Stomach smooth muscle (tissue), 2 donors: ENCODE measurements around the gene UBN2.

Experiments
- H3K27ac ChIP-seq: one replicate; pipeline ENCODE4 v1.7.0; 2013; ENCODE audit warnings: mild to moderate bottlenecking, low read length, inconsistent platforms
- H3K27me3 ChIP-seq, 2 donors: one replicate each; pipeline ENCODE4 v1.7.0; 2013; ENCODE audit warnings: low read length in 2 of 2; ENCODE audit not compliant: insufficient read depth in 2 of 2, control insufficient read depth in 1 of 2
- H3K36me3 ChIP-seq, 2 donors: one replicate each; pipeline ENCODE4 v1.7.0; 2013; ENCODE audit warnings: low read length in 2 of 2; ENCODE audit not compliant: control insufficient read depth in 2 of 2, insufficient read depth in 2 of 2
- H3K4me1 ChIP-seq: one replicate; pipeline ENCODE4 v1.7.0; 2013; ENCODE audit warnings: low read length; ENCODE audit not compliant: control insufficient read depth, insufficient read depth
- H3K4me3 ChIP-seq, 2 donors: one replicate each; pipeline ENCODE4 v1.7.0; 2013; ENCODE audit warnings: low read length in 2 of 2
- H3K9ac ChIP-seq, 2 donors: one replicate each; pipeline ENCODE4 v1.7.0; 2013; ENCODE audit warnings: low read length in 2 of 2, mild to moderate bottlenecking in 1 of 2
- H3K9me3 ChIP-seq, 2 donors: one replicate each; pipeline ENCODE4 v1.7.0; 2013; ENCODE audit warnings: low read length in 2 of 2; ENCODE audit not compliant: control insufficient read depth in 2 of 2
- donor health status: healthy.
- donor health status: Pancreatic carcinoma.

The UBN2 gene

DNA sequence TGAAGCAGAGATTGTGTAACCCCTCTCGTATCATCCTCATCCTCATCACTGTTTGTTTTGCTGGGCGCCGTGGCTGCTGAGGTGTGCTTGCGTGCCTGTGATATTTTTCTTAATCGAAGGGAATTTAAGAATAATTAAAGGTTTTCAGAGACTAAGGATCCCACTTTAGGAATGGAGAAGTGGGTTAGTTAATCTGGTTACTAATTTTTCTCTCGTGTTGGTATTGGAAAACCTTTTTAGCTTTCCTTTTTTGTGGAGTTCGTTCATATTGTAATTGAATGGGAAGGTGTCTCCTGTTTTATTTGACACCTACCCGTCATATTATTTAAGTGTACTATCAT, 1.3 kb downstream of the UBN2 start:
- no peaks in the 10 kb centered on the region for H3K9me3 ChIP-seq
- no peaks in the 10 kb centered on the region for H3K27me3 ChIP-seq
- peaks cover 4% of the 10 kb centered on the region for H3K4me1 ChIP-seq
- H3K27ac ChIP-seq: no peak overlapping the region
- H3K9ac ChIP-seq: peak overlapping the region; percentile 55 to 65
- H3K36me3 ChIP-seq: peaks cover under 1% of the 10 kb centered on the region in 2 donors
- peak overlapping the region; percentile 79 to 95 for H3K4me3 ChIP-seq

DNA sequence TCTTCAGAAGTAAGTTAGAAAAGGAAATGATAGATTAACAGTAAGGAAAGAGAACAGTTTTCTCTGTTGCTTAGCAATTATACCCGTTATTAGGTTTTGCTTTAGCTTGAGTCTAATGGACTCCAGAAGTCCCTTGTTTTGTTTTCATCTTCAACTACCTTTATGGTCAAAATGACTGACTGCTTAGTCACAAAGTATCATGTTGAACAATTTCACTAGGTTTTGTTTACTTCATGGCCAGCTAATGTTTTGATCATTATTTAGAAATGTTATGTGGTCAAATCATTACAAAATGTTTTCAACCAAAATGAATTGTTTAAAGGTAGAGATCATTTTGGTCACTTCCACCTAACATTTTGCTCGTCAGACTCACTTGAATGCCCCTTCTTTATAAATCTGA, 1.9 kb downstream of the UBN2 start:
- H3K4me3 ChIP-seq: peak overlapping the region; percentile 79 to 95
- H3K27ac ChIP-seq: no peak overlapping the region
- H3K9ac ChIP-seq: no peak overlapping the region
- no peaks in the 10 kb centered on the region for H3K27me3 ChIP-seq
- H3K4me1 ChIP-seq: peaks cover 4% of the 10 kb centered on the region
- peaks cover 4 to 6% of the 10 kb centered on the region in 2 donors for H3K36me3 ChIP-seq
- H3K9me3 ChIP-seq: no peaks in the 10 kb centered on the region

GRCh38 chr7:139241258-139241657, 10.2 kb downstream of the UBN2 start:
- H3K27ac ChIP-seq: no peak overlapping the region

DNA sequence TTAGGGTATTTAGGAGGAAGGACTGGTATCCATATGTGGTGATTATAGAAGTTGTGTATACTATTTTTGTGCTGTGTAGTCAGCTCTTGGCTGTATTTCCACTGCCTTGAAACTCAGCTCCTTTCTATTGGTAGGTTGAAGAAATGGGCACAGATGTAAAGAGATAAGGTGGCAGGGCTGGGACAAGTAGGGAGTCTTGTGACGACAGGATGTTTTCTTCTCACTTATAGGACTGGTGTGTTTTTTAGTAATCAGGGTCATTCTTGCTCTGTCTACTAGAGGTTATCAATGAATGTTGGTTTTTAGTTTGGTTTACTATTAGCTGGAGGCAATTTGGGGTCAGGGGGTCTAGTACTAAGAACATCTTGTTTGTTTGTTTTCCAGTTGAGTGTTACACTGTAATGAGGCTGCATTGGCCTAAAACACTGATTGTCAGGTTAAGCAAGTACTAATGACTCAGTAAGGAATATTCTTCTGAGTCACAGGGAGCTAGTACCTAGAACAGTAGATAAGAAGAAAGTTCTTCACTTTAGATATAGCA, 11.8 kb downstream of the UBN2 start:
- H3K27me3 ChIP-seq: no peaks in the 10 kb centered on the region
- peaks cover 9 to 15% of the 10 kb centered on the region in 2 donors for H3K36me3 ChIP-seq
- no peak overlapping the region for H3K27ac ChIP-seq
- H3K9me3 ChIP-seq: no peaks in the 10 kb centered on the region
- H3K9ac ChIP-seq: no peak overlapping the region
- no peak overlapping the region for H3K4me3 ChIP-seq
- H3K4me1 ChIP-seq: no peaks in the 10 kb centered on the region

More at GRCh38 chr7:139241258-139241657, 10.2 kb downstream of the UBN2 start:
- Histone ChIP-seq H3K9me3 (no peaks in the 10 kb centered on the region), H3K4me3 (no peak overlapping the region), H3K4me1 (no peaks in the 10 kb centered on the region), H3K36me3 (peaks cover 8 to 18% of the 10 kb centered on the region in 2 donors), H3K9ac (no peak overlapping the region), H3K27me3 (no peaks in the 10 kb centered on the region)

DNA sequence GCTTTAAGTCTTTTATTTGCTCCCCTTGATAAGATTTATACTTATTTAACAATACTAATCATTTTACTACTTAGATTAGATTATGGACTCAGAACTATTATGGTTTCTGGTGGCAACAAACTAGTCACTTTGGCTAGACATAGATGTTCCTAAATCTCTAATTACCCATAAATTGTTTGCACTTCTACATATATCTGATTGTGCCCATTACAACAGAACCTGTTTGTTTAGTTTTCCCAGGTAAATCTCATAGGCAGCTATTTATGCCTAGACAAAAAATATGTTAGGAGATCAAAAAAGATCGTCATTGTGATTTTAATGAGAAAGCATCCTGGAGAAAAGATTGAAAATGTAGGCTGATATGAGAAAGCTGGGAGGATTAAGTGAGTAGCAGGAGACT, 14.4 kb downstream of the UBN2 start:
- H3K4me3 ChIP-seq: no peak overlapping the region
- H3K36me3 ChIP-seq: peaks cover 5 to 20% of the 10 kb centered on the region in 2 donors
- no peak overlapping the region for H3K9ac ChIP-seq
- H3K9me3 ChIP-seq: no peaks in the 10 kb centered on the region
- no peaks in the 10 kb centered on the region for H3K27me3 ChIP-seq
- no peak overlapping the region for H3K27ac ChIP-seq
- no peaks in the 10 kb centered on the region for H3K4me1 ChIP-seq

- H3K27ac ChIP-seq: no peak overlapping the region
- H3K4me3 ChIP-seq: no peak overlapping the region
- no peaks in the 10 kb centered on the region for H3K4me1 ChIP-seq
- peaks cover 5 to 21% of the 10 kb centered on the region in 2 donors for H3K36me3 ChIP-seq
- no peak overlapping the region for H3K9ac ChIP-seq
- H3K9me3 ChIP-seq: no peaks in the 10 kb centered on the region
- no peaks in the 10 kb centered on the region for H3K27me3 ChIP-seq
These were observed 15.5 kb downstream of the UBN2 start for GRCh38 chr7:139246494-139246893.

DNA sequence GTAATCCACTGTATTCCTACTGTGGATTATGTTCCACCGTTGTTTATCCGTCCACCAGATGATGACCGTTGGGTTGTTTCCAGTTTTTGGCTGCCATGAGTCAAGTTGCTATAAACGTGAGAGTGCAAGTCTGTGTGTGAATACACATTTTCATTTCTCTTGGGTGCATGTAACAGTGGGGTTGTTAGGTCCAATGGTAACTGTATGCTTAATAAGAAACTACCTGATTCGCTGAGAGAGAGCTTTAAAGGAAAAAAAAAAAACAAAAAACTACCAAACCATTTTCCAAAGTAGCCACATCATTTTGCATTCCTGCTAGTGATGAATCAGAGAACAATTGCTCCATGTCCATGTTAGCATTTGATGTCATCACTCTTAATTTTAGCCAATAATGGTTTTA, 15.9 kb downstream of the UBN2 start:
- H3K9me3 ChIP-seq: no peaks in the 10 kb centered on the region
- no peaks in the 10 kb centered on the region for H3K4me1 ChIP-seq
- peaks cover 5 to 25% of the 10 kb centered on the region in 2 donors for H3K36me3 ChIP-seq
- H3K4me3 ChIP-seq: no peak overlapping the region
- no peaks in the 10 kb centered on the region for H3K27me3 ChIP-seq
- H3K27ac ChIP-seq: no peak overlapping the region
- H3K9ac ChIP-seq: no peak overlapping the region

DNA sequence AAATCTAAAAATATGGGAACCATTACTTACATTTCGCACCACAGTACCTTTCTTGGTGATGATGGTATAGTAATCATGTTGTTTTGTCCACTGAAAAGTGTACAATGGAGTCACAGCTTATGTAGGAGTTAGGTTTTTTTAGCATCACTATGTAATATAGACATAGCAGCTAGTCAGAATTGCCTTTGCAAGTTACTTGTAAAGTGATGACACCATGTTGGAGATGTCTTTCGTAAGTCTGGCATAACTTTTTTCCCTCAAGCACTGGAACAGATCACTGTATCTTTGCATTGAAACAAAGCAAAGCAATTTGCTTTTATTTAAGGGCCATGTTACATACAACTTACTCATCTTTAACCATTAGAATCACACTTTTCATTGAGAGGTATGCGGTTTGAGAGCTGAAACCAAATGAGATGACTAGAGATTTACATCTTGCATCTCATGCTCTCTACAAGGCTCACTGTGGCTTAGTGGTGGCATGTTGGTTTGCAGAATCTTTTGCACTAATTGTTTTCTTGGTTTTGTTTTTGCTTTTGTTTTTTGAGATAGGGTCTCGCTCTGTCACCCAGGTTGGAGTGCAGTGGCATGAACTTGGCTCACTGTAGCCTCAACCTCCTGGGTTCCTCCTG, 18.3 kb downstream of the UBN2 start:
- Histone ChIP-seq H3K27me3 (no peaks in the 10 kb centered on the region), H3K9ac (no peak overlapping the region), H3K27ac (no peak overlapping the region), H3K4me1 (no peaks in the 10 kb centered on the region), H3K36me3 (peaks cover 5 to 27% of the 10 kb centered on the region in 2 donors), H3K9me3 (no peaks in the 10 kb centered on the region), H3K4me3 (no peak overlapping the region)

DNA sequence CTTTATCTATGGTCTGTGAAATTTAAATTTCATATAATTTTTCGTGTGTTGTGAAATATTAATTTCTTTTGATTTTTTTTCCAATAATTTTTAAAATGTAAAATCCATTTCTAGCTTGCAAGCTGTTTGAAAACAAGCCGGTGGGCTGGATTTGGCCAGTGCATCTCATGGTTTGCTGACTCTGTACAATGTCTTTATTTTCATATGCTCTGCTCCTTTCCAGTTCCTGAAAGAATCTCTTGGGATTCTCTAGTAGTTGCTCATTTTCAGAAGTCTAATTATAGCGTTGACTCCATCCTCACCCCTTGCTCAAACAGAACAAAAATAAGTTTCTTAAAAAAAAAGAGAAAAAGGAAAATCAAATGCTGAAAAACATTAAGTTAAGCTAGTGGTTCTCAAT, 21.4 kb downstream of the UBN2 start:
- no peaks in the 10 kb centered on the region for H3K27me3 ChIP-seq
- no peak overlapping the region for H3K9ac ChIP-seq
- H3K4me1 ChIP-seq: no peaks in the 10 kb centered on the region
- H3K4me3 ChIP-seq: no peak overlapping the region
- no peak overlapping the region for H3K27ac ChIP-seq
- H3K36me3 ChIP-seq: peaks cover 0 to 25% of the 10 kb centered on the region in 2 donors
- H3K9me3 ChIP-seq: no peaks in the 10 kb centered on the region

- H3K4me1 ChIP-seq: no peaks in the 10 kb centered on the region
- no peaks in the 10 kb centered on the region for H3K9me3 ChIP-seq
- H3K27me3 ChIP-seq: no peaks in the 10 kb centered on the region
- no peak overlapping the region for H3K9ac ChIP-seq
- no peak overlapping the region for H3K4me3 ChIP-seq
- H3K36me3 ChIP-seq: peaks cover 0 to 24% of the 10 kb centered on the region in 2 donors
- H3K27ac ChIP-seq: no peak overlapping the region
These were observed 23.2 kb downstream of the UBN2 start for GRCh38 chr7:139254281-139254680.

- Histone ChIP-seq H3K4me1 (no peaks in the 10 kb centered on the region), H3K4me3 (no peak overlapping the region), H3K36me3 (peaks cover 0 to 24% of the 10 kb centered on the region in 2 donors), H3K9me3 (no peaks in the 10 kb centered on the region), H3K27ac (no peak overlapping the region), H3K9ac (no peak overlapping the region), H3K27me3 (no peaks in the 10 kb centered on the region)
These were observed 23.7 kb downstream of the UBN2 start for GRCh38 chr7:139254728-139255127.
